H1 (cell line): ENCODE results near the gene RAP1A.

Experiments
- YY1 ChIP-seq: IDR thresholded peaks from 2 replicates; pipeline ENCODE4 v1.6.1; 2011; ENCODE audit warnings: low read depth, mild to moderate bottlenecking, low read length
- ZNF274 ChIP-seq: IDR thresholded peaks from 2 replicates; pipeline ENCODE4 v1.7.0; 2012; ENCODE audit warnings: low read length, borderline replicate concordance; ENCODE audit errors: extremely low read depth

- TF ChIP-seq ZNF274, result no peak
- TF ChIP-seq YY1, result no peak
Observed at GRCh38 chr1:111745675-111746613, 126.4 kb downstream of the RAP1A start.
